GM12878 (cell line): ENCODE data around the gene GNPTAB. TPM values are rescaled to one million over a fixed set of nuclear protein-coding genes. Genes with fewer than 3 reads are reported as not detected.

ENCODE experiments used
- ATAC-seq: fragments of 200-7000 bp; cut with Tn5 transposase; 3 replicates; pipeline ENCODE4 v1.9.1; 2020; ENCODE audit warnings: mild to moderate bottlenecking, moderate library complexity
- BruUV-seq: library from RNA; stranded (reverse); fragments of 400-500 nt; replicated peaks from 2 replicates; lab custom pipeline; 2021; lab: Mats Ljungman, UMichigan
- CTCF ChIA-PET: fragments of 300-600 bp; sonication (Branson Sonifier 250); formaldehyde crosslinking; extraction: SDS; loops from one replicate; lab custom pipeline; 2021; ENCODE audit warnings: inconsistent platforms; lab: Yijun Ruan, JAX
- POLR2A ChIA-PET: fragments of 350-600 bp; formaldehyde crosslinking; extraction: SDS; loops from one replicate; lab custom pipeline; 2021; ENCODE audit warnings: inconsistent platforms; lab: Charles Lee
- RAD21 ChIA-PET: fragments of 300-600 bp; sonication (Branson Sonifier 250); formaldehyde crosslinking; loops from one replicate; lab custom pipeline; 2023; ENCODE audit warnings: antibody characterized with exemption; ENCODE audit not compliant: unreplicated experiment; lab: Charles Lee
- SMC1A ChIA-PET: fragments of 300-600 bp; sonication (Branson Sonifier 250); formaldehyde crosslinking; loops from one replicate; lab custom pipeline; 2023; ENCODE audit not compliant: unreplicated experiment, uncharacterized antibody; lab: Charles Lee
- DNase-seq: peaks from one replicate; pipeline ENCODE4 v3.0.0-alpha.2; 2011; ENCODE audit warnings: low read depth, low spot score
- FAIRE-seq: peaks from 3 replicates; lab custom pipeline; 2011; peaks lifted over from hg19 to GRCh38; lab: Jason Lieb, UNC
- H2AFZ ChIP-seq: 2 replicates; pipeline ENCODE4 v1.6.0; 2011; ENCODE audit warnings: low read depth, low read length, control low read depth; ENCODE audit not compliant: control insufficient read depth
- H3K27ac ChIP-seq: 2 replicates; pipeline ENCODE4 v1.5.1; 2011; ENCODE audit warnings: control low read depth; ENCODE audit not compliant: control insufficient read depth, insufficient read depth
- H3K27me3 ChIP-seq, 2 experiments: replicated peaks in 1 of 2; 2 replicates each; pipeline versions ENCODE4 v1.6.0 to v1.6.1; 2011; ENCODE audit warnings: low read length in 1 of 2; ENCODE audit not compliant: control insufficient read depth in 2 of 2, insufficient read depth in 2 of 2
- H3K36me3 ChIP-seq, 2 experiments: 2 replicates each; pipeline ENCODE4 v1.5.1; 2011; ENCODE audit warnings: low read length in 1 of 2; ENCODE audit not compliant: control insufficient read depth in 2 of 2, insufficient read depth in 2 of 2
- H3K4me1 ChIP-seq: 2 replicates; pipeline ENCODE4 v1.6.1; 2011; ENCODE audit warnings: mild to moderate bottlenecking, low read length, moderate library complexity, mixed read lengths; ENCODE audit not compliant: control insufficient read depth, insufficient read depth
- H3K4me2 ChIP-seq: 2 replicates; pipeline ENCODE4 v1.6.0; 2011; ENCODE audit warnings: control low read depth; ENCODE audit not compliant: control insufficient read depth, insufficient read depth
- H3K4me3 ChIP-seq: fragments of 200-600 bp; sonication (generic); 2 replicates; pipeline ENCODE4 v1.5.1; 2016
- H3K79me2 ChIP-seq: 2 replicates; pipeline ENCODE4 v1.6.0; 2011; ENCODE audit warnings: low read length; ENCODE audit not compliant: control insufficient read depth, insufficient read depth
- H3K9ac ChIP-seq: 2 replicates; pipeline ENCODE4 v1.8.0; 2011; ENCODE audit warnings: low read length, control low read depth, mixed read lengths; ENCODE audit not compliant: control insufficient read depth, insufficient read depth
- H3K9me3 ChIP-seq: replicated peaks from 3 replicates; pipeline ENCODE4 v1.5.1; 2011; ENCODE audit warnings: mild to moderate bottlenecking, low read length; ENCODE audit not compliant: control insufficient read depth, insufficient read depth
- H4K20me1 ChIP-seq: 2 replicates; pipeline ENCODE4 v1.6.0; 2011; ENCODE audit not compliant: control insufficient read depth, insufficient read depth
- RELA ChIP-seq: fragments of 450-650 bp; IDR thresholded peaks from 2 replicates; pipeline ENCODE4 v1.8.0; 2014; ENCODE audit warnings: borderline replicate concordance; ENCODE audit not compliant: partially characterized antibody
- ZNF384 ChIP-seq: IDR thresholded peaks from 2 replicates; pipeline ENCODE4 v1.6.1; 2012; ENCODE audit warnings: low read depth, mild to moderate bottlenecking, low read length, improper control_type of control experiment, borderline replicate concordance
- WGBS: methylation state at CpG from one replicate; pipeline ENCODE4 v1.1.6; 2016; ENCODE audit warnings: low lambda C conversion rate; ENCODE audit not compliant: insufficient replicate concordance, insufficient coverage; ENCODE audit errors: missing lambda C conversion rate; 5-methylcytosine and 5-hydroxymethylcytosine counted together
- in situ Hi-C: fragments of 300-500 bp; cut with MboI; formaldehyde crosslinking; loops from 9 replicates; pipeline ENCODE4 v1.14.3; 2018; ENCODE audit warnings: mixed read lengths
- intact Hi-C: fragments of 100-400 bp; cut with micrococcal nuclease; formaldehyde crosslinking; loops from one replicate; pipeline ENCODE4 v1.14.2; 2022; ENCODE audit not compliant: unreplicated experiment
- polyA plus RNA-seq, 11 experiments: library from polyadenylated mRNA; depleted of rRNA in 4 of 11; unstranded in 6 of 11; stranded (reverse) in 5 of 11; fragments of >200 nt; fragmentation: Nextera tagmentation in 4 of 11; fragmentation: Illumina TruSeq in 1 of 11; extraction: Ambion mirVana in 4 of 11; extraction: Trizol in 1 of 11; gene quantifications; 1 replicate in 1 of 11; 2 replicates in 10 of 11; pipeline versions ENCODE4 v1.2.1 to v1.2.3, GENCODE V29; 2011 to 2016; ENCODE audit warnings: inconsistent platforms in 2 of 11, missing spikeins in 2 of 11, low read depth in 1 of 11
- total RNA-seq, 4 experiments: library from RNA; depleted of rRNA in 3 of 4; stranded (reverse); fragments of >200 nt in 3 of 4; fragmentation: Illumina TruSeq in 1 of 4; extraction: Trizol in 1 of 4; gene quantifications; 2 replicates each; pipeline versions ENCODE4 v1.2.1 to v1.2.3, GENCODE V29; 2013 to 2021
- TF ChIP-seq, protein P1 (sequence below), 3 experiments: IDR thresholded peaks in 2 of 3; conservative IDR thresholded peaks in 1 of 3; 2 replicates each; pipeline ENCODE4 v1.5.1; 2011; ENCODE audit warnings: low read depth in 3 of 3, low read length in 3 of 3, mild to moderate bottlenecking in 3 of 3, control low read depth in 2 of 3, moderate library complexity in 2 of 3, inconsistent platforms in 1 of 3, mixed read lengths in 1 of 3; ENCODE audit not compliant: control insufficient read depth in 2 of 3, insufficient read depth in 1 of 3; ENCODE audit errors: extremely low read depth in 1 of 3

GNPTAB gene
- total and polyA plus RNA-seq, 10 of the 15 experiments (the other 5 are each of a cell fraction or from before 2014, with no cell fraction given): 9.8 to 38.9 (median 35.3) TPM

DNA sequence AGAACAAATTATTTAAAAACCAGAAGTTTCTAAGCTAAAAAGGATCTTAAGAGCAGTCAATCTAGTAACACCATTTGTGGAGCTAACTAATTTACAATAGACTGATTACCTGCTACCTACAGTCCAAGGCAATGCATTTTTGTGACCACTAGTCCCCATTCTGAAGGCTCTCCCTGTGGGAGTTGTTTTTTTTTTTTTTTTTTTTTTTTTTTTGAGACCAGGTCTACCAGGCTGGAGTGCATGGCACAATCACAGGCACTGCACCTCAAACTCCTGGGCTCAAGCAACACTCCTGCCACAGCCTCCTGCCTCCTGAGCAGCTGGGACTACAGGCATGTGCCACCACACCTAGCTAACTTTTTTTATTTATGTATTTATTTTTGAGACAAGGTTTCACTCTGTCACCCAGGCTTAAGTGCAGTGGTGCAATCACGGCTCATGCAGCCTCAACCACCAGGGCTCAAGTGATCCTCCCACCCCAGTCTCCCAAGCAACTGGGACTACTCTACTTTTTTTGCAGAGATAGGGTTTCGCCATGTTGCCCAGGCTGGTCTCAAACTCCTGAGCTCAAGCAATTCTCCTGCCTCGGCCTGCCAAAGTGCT, 3.9 kb downstream of the GNPTAB start:
- Histone ChIP-seq H4K20me1 (no peaks in the 10 kb centered on the region), H3K27ac (peak overlapping the region; percentile 18; the same call in 1 of the 2 replicates), H3K9me3 (no peaks in the 10 kb centered on the region), H3K27me3 (no peaks in the 10 kb centered on the region), H3K79me2 (peaks cover 62% of the 10 kb centered on the region), H3K4me1 (peaks cover 10% of the 10 kb centered on the region), H3K36me3 (no peaks in the 10 kb centered on the region), H2AFZ (no peak overlapping the region), H3K4me3 (peak overlapping the region; percentile 46; the same call in 1 of the 2 replicates), H3K4me2 (peak overlapping the region; percentile 21), H3K9ac (no peak overlapping the region)
- ATAC-seq (peak; percentile 3), DNase-seq (no peak), FAIRE-seq (no peak)
- CTCF ChIA-PET: interaction anchor here (0.7 to 9.6 kb wide), 9 partner anchors 10 to 421 kb away, joined by 3 to 171 read pairs (median 7); no protein-coding TSS in a partner anchor
- 100% methylated on average over 3 of the region's 3 CpGs for WGBS
- SMC1A ChIA-PET: interaction anchor here (0.7 to 10.8 kb wide), 16 partner anchors 9 to 420 kb away, joined by 3 to 123 read pairs (median 8); partner anchors contain the start of genes ARL1 and WASHC3
- BruUV-seq: no TSS peak
- RAD21 ChIA-PET: interaction anchor here (0.7 to 10.1 kb wide), 7 partner anchors 9 to 110 kb away, joined by 3 to 142 read pairs (median 5); no protein-coding TSS in a partner anchor
- in situ Hi-C loops: no loop called here
- intact Hi-C loops: loop anchor here (5.0 kb wide), 1 partner anchor 35 kb away; no protein-coding TSS in a partner anchor
- POLR2A ChIA-PET: interaction anchor here (0.7 to 1.5 kb wide), 6 partner anchors 13 to 138 kb away, joined by 3 to 4 read pairs (median 3); no protein-coding TSS in a partner anchor
- TF ChIP-seq, protein P1, sequence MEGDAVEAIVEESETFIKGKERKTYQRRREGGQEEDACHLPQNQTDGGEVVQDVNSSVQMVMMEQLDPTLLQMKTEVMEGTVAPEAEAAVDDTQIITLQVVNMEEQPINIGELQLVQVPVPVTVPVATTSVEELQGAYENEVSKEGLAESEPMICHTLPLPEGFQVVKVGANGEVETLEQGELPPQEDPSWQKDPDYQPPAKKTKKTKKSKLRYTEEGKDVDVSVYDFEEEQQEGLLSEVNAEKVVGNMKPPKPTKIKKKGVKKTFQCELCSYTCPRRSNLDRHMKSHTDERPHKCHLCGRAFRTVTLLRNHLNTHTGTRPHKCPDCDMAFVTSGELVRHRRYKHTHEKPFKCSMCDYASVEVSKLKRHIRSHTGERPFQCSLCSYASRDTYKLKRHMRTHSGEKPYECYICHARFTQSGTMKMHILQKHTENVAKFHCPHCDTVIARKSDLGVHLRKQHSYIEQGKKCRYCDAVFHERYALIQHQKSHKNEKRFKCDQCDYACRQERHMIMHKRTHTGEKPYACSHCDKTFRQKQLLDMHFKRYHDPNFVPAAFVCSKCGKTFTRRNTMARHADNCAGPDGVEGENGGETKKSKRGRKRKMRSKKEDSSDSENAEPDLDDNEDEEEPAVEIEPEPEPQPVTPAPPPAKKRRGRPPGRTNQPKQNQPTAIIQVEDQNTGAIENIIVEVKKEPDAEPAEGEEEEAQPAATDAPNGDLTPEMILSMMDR (IDR thresholded peaks at IDR 0.05 in 2 of 3, conservative IDR thresholded peaks at IDR 0.05 in 1 of 3; ENCODE audit: control insufficient read depth in 2 of 3, extremely low read depth in 1 of 3, insufficient read depth in 1 of 3, low read depth in 3 of 3, low read length in 3 of 3): 0 out of 6 replicates have a peak, but pooled peaks of 1 of the 3 experiments have one; percentile 2
- TF ChIP-seq ZNF384: peak; percentile 53; the same call in 1 of the 2 replicates
- TF ChIP-seq RELA: no peak
